HFF-Myc (cell line): ENCODE results near the gene IGF1R.
A peak's percentile ranks its signal among the peaks of the same experiment; 100 is the strongest.

ENCODE experiments used
- DNase-seq: peaks from one replicate; pipeline ENCODE4 v3.0.0-alpha.2; 2011; ENCODE audit warnings: low read depth; ENCODE audit errors: extremely low read depth
- H3K4me3 ChIP-seq: replicated peaks from 2 replicates; pipeline ENCODE4 v1.5.1; 2011; ENCODE audit warnings: low read depth, mild to moderate bottlenecking, control low read depth, low read length
- TF ChIP-seq, protein P1 (sequence below): IDR thresholded peaks from 2 replicates; pipeline ENCODE4 v1.5.1; 2012; ENCODE audit warnings: mild to moderate bottlenecking, low read depth, low read length, control low read depth; ENCODE audit errors: missing control alignments

IGF1R gene

DNA sequence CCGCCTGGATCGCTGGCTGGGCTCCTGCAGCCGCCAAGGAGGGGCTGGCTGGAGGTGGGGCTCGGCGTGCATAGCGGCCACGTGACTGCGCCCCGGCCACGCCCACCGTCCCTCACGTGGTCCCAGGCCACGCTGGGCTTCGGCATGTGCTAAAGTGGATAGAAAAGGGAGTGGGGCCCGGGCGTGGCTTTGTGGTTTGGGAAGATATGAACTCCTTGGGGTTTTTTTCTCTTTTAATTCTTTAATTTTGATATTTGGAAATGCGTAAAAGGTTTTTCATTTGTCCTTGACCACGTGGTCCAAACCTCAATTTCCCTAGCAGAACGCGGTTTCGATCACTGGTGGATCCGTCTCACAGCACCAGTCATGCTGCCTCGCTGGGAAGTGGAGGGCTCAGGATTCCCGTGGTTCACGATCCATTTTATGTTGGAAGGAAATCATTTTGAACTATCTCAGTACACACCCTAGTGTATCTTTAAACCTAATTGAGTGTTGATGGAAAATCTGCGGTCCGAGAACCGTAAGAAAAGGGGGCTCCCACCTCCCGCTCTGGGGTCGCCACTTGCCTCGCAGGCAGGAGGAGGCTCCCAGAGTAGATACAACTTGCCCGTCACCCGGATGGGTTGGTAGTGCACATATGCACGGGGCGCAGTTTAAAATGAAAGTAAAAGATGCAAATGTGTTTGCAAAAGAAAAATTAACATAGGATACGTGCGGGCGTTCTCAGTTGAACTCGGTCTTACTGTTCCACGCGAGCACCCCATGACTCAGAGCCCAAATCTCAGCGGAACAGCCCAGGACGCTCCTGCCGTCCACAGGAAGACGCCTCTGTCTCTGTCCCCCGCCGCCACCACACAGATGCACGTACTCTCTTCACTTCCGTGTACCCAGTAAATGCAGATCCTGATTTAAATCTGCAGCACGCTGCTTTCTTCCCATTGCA, 217.3 kb downstream of the IGF1R start:
- DNase-seq: no peak
- peak overlapping the region; percentile 44 for H3K4me3 ChIP-seq
- TF ChIP-seq, protein P1, sequence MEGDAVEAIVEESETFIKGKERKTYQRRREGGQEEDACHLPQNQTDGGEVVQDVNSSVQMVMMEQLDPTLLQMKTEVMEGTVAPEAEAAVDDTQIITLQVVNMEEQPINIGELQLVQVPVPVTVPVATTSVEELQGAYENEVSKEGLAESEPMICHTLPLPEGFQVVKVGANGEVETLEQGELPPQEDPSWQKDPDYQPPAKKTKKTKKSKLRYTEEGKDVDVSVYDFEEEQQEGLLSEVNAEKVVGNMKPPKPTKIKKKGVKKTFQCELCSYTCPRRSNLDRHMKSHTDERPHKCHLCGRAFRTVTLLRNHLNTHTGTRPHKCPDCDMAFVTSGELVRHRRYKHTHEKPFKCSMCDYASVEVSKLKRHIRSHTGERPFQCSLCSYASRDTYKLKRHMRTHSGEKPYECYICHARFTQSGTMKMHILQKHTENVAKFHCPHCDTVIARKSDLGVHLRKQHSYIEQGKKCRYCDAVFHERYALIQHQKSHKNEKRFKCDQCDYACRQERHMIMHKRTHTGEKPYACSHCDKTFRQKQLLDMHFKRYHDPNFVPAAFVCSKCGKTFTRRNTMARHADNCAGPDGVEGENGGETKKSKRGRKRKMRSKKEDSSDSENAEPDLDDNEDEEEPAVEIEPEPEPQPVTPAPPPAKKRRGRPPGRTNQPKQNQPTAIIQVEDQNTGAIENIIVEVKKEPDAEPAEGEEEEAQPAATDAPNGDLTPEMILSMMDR: no peak

DNA sequence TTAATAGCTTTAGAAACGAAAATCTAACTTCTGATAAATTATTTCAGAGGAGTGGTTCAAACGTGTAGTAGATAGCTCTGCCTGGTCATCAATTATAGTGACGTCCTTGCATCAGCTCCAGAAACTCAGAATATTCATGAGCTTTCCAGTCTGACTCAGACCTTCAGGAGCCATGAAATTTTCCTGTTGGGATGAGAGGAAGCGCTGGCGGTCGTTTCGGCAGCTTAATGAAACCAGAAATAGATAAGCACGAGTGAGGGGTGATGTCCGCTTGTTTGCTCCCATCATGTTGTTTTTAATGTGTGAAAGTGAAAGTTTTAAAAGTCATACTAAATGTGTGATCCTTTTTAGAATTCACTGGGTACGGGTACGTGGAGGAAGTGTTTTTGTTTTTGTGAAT, 218.2 kb downstream of the IGF1R start:
- TF ChIP-seq, protein P1: no peak
- peak overlapping the region; percentile 44 for H3K4me3 ChIP-seq
- DNase-seq: no peak

DNA sequence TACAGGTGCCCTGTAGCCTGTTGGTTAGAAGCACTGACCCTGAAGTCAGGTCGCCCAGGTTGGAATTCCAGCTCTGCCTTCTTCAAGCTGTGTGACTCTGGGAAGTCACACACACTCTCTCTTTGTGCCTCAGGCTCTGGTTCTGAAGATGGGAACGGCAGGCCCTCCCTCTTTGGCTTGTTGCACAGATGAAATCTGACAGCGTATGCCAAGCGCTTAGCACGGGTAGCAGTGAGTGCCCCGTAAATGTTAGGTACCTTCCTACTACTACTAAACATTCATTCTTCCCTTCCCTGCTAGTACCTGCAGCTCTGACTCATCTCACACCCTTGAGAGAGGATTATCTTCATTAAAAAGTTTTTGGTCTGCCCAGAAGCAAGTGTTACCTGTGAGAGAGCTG, 220.2 kb downstream of the IGF1R start:
- no peak for DNase-seq
- TF ChIP-seq, protein P1: no peak

DNA sequence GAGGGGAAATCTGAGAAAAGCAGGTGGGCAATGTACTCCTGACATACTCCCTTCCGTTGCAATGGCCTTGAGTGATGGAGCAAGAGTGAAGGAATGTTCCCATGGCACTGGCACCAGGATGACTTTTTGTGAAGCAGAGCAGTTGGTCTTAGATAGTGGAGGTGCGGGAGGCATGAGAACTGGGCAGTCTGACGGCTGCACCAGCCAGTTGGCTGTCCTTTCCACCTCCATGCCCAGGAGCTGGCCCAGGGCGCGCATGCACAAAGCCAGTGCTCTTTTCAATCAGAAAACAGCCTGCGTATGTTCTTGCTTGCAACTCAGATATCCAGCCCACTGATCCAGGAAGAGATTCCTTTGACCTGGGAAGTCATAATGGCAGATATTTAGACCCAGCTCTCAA, 222.4 kb downstream of the IGF1R start:
- DNase-seq: no peak
- TF ChIP-seq, protein P1: no peak
- no peak overlapping the region for H3K4me3 ChIP-seq

More for the DNA sequence above, 220.2 kb downstream of the IGF1R start:
- no peak overlapping the region for H3K4me3 ChIP-seq

DNA sequence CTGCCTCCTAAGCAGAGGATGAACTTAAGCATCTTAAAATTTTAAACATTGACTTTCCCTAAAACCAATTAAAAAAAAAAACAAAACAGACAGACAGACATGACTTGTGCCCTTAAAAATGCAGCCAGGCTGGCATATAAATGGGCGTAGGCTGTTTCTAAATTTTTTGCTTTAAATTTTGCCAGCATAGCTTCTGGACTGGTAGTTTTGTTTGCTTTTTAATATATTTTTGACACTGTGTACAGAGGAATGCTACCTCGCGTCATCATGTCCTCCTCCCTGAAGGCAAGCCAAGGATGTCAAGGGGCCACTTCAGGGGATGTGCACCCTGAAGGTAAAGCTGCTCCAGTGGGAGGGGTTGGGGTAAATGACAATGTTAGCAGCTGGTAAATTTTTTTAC, 224.4 kb downstream of the IGF1R start:
- DNase-seq: no peak
- TF ChIP-seq, protein P1: no peak
- H3K4me3 ChIP-seq: no peak overlapping the region

DNA sequence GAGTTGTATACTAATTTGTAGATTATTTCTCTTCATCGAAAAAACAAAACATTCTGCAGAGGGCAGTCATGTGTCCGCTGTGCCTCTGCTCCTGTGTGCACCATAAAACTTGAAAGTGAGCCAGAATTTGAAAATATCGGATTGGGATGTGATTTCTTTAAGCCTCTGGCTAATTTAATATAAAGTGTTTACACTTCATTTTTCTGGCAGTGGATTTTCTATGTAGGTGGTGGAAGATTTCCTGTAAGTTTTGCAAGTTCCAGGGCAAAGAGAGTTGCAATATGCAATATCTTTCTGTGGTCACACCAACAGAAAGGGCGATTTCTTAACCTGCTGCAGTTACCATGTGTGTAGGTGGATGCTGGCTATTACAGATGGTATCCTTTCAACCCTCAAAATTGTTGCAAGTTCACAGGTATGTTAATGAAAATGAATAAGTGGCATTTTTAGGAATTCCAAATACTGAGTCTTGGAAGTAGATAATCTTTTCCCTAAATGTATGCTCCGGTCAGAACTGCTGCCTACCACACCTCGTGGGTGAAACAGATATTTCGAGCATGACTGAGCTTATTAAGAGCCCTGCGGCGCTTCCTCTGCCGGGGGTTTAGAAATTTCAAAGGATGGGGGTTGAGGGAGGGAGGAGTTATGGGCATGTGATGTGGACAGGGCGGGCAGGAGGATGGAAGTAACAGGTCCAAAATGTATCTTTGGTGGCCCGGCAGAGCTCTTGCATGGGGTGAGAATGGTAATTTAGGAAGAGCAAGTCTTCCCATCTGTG, 225.3 kb downstream of the IGF1R start:
- peak overlapping the region; percentile 30 for H3K4me3 ChIP-seq
- DNase-seq: no peak
- TF ChIP-seq, protein P1: no peak
